Measurements from ENCODE around the gene CARD10. TPM values are rescaled to one million over a fixed set of nuclear protein-coding genes. Genes with fewer than 3 reads are reported as not detected.

CARD10 gene
- total and polyA plus RNA-seq, 2 of the 8 experiments (the other 6 are each of a cell fraction or from before 2014, with no cell fraction given) = 13.5 to 14.4 TPM

DNA sequence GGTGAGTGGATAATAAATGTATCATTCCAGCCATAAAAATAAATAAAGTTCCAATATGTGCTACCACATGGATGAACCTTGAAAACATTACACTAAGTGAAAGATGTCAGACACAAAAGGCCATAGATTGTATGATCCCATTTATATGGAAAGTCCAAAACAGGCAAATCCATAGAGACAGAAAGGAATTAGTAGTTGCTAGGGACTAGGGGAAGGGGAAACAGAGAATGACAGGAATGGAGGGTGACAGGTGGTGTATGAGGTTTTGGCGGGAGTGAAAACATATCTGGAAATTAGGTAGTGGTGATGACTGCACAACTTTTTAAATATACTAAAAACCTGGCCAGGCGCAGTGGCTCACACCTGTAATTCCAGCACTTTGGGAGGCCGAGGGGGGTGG is 15.2 kb upstream of the CARD10 start:
- Histone ChIP-seq H3K4ac (replicated peaks; ENCODE audit: insufficient read length, low read depth, low read length) (no peak overlapping the region), H2AFZ (ENCODE audit: low read length) (no peak overlapping the region), H3K9ac (replicated peaks in 1 of 4; ENCODE audit: extremely low read depth in 1 of 4, low read depth in 3 of 4, low read length in 3 of 4) (no peak overlapping the region), H3K56ac (replicated peaks; ENCODE audit: insufficient read length, low read depth, low read length) (no peak overlapping the region), H3K23me2 (ENCODE audit: low read depth, low read length) (no peaks in the 10 kb centered on the region), H2BK12ac (ENCODE audit: low read depth, low read length) (no peak overlapping the region), H2BK15ac (ENCODE audit: low read length) (no peak overlapping the region), H4K8ac (ENCODE audit: extremely low read depth, insufficient read depth, low read length) (no peak overlapping the region), H4K91ac (replicated peaks; ENCODE audit: insufficient read length, low read length) (no peak overlapping the region), H3K27me3 (replicated peaks in 1 of 4; ENCODE audit: control insufficient read depth in 3 of 4, extremely low read depth in 1 of 4, insufficient read depth in 3 of 4, low read length in 3 of 4) (no peaks in the 10 kb centered on the region), H2BK120ac (replicated peaks; ENCODE audit: low read depth, low read length) (no peak overlapping the region), H2AK5ac (ENCODE audit: low read depth, low read length) (no peak overlapping the region), H4K20me1 (replicated peaks in 1 of 2; ENCODE audit: control insufficient read depth in 1 of 2, insufficient read depth in 2 of 2, low read length in 2 of 2) (peaks cover 0 to 1% of the 10 kb centered on the region in 2 experiments), H3K4me2 (ENCODE audit: insufficient read depth in 1 of 2, low read depth in 2 of 2, low read length in 2 of 2) (no peak overlapping the region), H4K5ac (ENCODE audit: insufficient read length, low read depth, low read length) (no peak overlapping the region), H3K4me1 (replicated peaks in 1 of 4; ENCODE audit: control insufficient read depth in 3 of 4, insufficient read depth in 4 of 4, low read length in 3 of 4) (peaks cover 0 to 4% (median 0%) of the 10 kb centered on the region in 4 experiments; a peak in 1 of 7 replicates), H3K4me3 (ENCODE audit: extremely low read depth in 1 of 4, insufficient read depth in 2 of 4, low read depth in 3 of 4, low read length in 4 of 4) (no peak overlapping the region), H3K79me2 (ENCODE audit: control insufficient read depth in 1 of 2, insufficient read depth in 2 of 2, low read length in 2 of 2) (no peaks in the 10 kb centered on the region), H3K14ac (ENCODE audit: insufficient read length) (no peak overlapping the region), H3K27ac (ENCODE audit: low read depth, low read length) (no peak overlapping the region), H3K9me3 (ENCODE audit: insufficient read depth in 2 of 2, low read depth in 1 of 2, low read length in 1 of 2) (no peaks in the 10 kb centered on the region), H3K18ac (ENCODE audit: extremely low read depth, low read length) (no peak overlapping the region), H2BK20ac (ENCODE audit: low read length) (no peak overlapping the region), H3K36me3 (ENCODE audit: control insufficient read depth in 2 of 4, insufficient read depth in 4 of 4, low read length in 3 of 4) (no peaks in the 10 kb centered on the region), H3K23ac (ENCODE audit: insufficient read length) (no peak overlapping the region), H3K79me1 (ENCODE audit: low read depth, low read length) (no peaks in the 10 kb centered on the region; the same call in 1 of the 2 replicates), H2BK5ac (ENCODE audit: low read depth, low read length) (no peak overlapping the region)
- ChIA-PET POLR2A (ENCODE audit: partially characterized antibody) (no interaction called here), CTCF (ENCODE audit: partially characterized antibody) (interaction anchor here (1.0 to 1.6 kb wide), 2 partner anchors 10 to 32 kb away, joined by 3 to 4 read pairs; no protein-coding TSS in a partner anchor)
- DNase-seq (ENCODE audit: low read depth in 1 of 2, low spot score in 2 of 2) = no peak
- WGBS, 2 experiments (ENCODE audit: extremely low coverage in 1 of 2, insufficient coverage in 1 of 2, insufficient read length in 1 of 2, insufficient replicate concordance in 2 of 2, low coverage in 1 of 2, low lambda C conversion rate in 2 of 2, missing lambda C conversion rate in 1 of 2) = 86% methylated on average over 3 of the region's 3 CpGs; no CpG with 5 or more reads in 1 of the 2 experiments
- TF ChIP-seq CBX8 (IDR thresholded peaks at IDR 0.05; ENCODE audit: borderline replicate concordance, low read depth, low read length) (no peak), POU5F1 (IDR thresholded peaks at IDR 0.05; ENCODE audit: low read depth, low read length) (no peak), CTBP2 (IDR thresholded peaks at IDR 0.05; ENCODE audit: borderline replicate concordance, insufficient read depth, insufficient read length, low read length) (no peak), RNF2 (IDR thresholded peaks at IDR 0.05; ENCODE audit: borderline replicate concordance, low read depth, low read length, missing control alignments, poor library complexity, severe bottlenecking) (no peak), ZNF274 (IDR thresholded peaks at IDR 0.05; ENCODE audit: borderline replicate concordance, extremely low read depth, low read length) (no peak), TCF12 (IDR thresholded peaks at IDR 0.05; ENCODE audit: low read depth, low read length) (no peak), JUN (IDR thresholded peaks at IDR 0.05; ENCODE audit: low read depth, low read length) (no peak), EGR1 (IDR thresholded peaks at IDR 0.05; ENCODE audit: borderline replicate concordance, low read depth, low read length) (no peak), CHD1 (IDR thresholded peaks at IDR 0.05; ENCODE audit: low read depth, low read length) (no peak)
- TF ChIP-seq, protein P1, sequence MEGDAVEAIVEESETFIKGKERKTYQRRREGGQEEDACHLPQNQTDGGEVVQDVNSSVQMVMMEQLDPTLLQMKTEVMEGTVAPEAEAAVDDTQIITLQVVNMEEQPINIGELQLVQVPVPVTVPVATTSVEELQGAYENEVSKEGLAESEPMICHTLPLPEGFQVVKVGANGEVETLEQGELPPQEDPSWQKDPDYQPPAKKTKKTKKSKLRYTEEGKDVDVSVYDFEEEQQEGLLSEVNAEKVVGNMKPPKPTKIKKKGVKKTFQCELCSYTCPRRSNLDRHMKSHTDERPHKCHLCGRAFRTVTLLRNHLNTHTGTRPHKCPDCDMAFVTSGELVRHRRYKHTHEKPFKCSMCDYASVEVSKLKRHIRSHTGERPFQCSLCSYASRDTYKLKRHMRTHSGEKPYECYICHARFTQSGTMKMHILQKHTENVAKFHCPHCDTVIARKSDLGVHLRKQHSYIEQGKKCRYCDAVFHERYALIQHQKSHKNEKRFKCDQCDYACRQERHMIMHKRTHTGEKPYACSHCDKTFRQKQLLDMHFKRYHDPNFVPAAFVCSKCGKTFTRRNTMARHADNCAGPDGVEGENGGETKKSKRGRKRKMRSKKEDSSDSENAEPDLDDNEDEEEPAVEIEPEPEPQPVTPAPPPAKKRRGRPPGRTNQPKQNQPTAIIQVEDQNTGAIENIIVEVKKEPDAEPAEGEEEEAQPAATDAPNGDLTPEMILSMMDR (IDR thresholded peaks at IDR 0.05; ENCODE audit: control extremely low read depth in 1 of 3, insufficient read depth in 1 of 3, low read depth in 1 of 3, low read length in 3 of 3) = no peak
- FAIRE-seq = no peak
